HepG2 (cell line): ENCODE data around the gene OR5T3.

Experiments
- EZH2 ChIP-seq: conservative IDR thresholded peaks from 2 replicates; pipeline ENCODE4 v1.6.1; 2012; ENCODE audit warnings: mild to moderate bottlenecking, low read depth, low read length, moderate library complexity
- JUN ChIP-seq: sonication (generic); formaldehyde crosslinking; IDR thresholded peaks from 2 replicates; pipeline ENCODE4 v1.4.0; 2020; ENCODE audit warnings: mild to moderate bottlenecking, missing genetic modification reagents
- NFIB ChIP-seq: sonication (generic); formaldehyde crosslinking; IDR thresholded peaks from 2 replicates; pipeline ENCODE4 v1.9.0; 2021; ENCODE audit warnings: missing genetic modification reagents, mild to moderate bottlenecking, borderline replicate concordance
- POLR2AphosphoS5 ChIP-seq: IDR thresholded peaks from 2 replicates; pipeline ENCODE4 v1.6.1; 2012; ENCODE audit warnings: low read depth, low read length
- RAD21 ChIP-seq: fragments of 450-650 bp; formaldehyde crosslinking; IDR thresholded peaks from 2 replicates; pipeline ENCODE4 v1.5.0; 2020; ENCODE audit warnings: mild to moderate bottlenecking
- TF ChIP-seq, protein P1 (sequence below): sonication (generic); formaldehyde crosslinking; IDR thresholded peaks from 2 replicates; pipeline ENCODE4 v1.5.0; 2020; ENCODE audit warnings: mild to moderate bottlenecking, missing genetic modification reagents, moderate library complexity
- TF ChIP-seq, protein P2 (sequence below): sonication (generic); formaldehyde crosslinking; IDR thresholded peaks from 2 replicates; pipeline ENCODE4 v1.4.0; 2020; ENCODE audit warnings: missing genetic modification reagents

DNA sequence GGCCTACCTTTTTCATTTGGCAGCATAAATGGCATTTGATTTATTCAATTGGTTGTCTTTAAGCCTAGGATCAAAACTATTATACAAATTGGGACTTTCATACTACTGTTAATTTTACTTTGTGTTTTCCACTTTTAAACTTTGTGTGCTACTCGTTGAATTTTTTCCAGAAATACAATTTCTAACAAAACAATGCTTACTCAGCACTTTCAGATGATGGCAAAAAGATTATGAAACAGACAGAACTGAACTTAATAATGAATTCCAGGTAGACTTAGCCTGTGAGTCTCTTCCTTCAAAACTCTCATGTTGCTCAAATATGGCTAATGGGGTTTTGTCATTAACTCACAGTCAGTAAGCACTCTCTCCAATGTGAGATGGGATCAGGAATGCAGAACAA lies 44.3 kb upstream of the OR5T3 start:
- TF ChIP-seq EZH2 (no peak), RAD21 (no peak), JUN (CRISPR knock-in tag) (no peak), POLR2AphosphoS5 (no peak), NFIB (CRISPR knock-in tag) (no peak)
- TF ChIP-seq, protein P1, sequence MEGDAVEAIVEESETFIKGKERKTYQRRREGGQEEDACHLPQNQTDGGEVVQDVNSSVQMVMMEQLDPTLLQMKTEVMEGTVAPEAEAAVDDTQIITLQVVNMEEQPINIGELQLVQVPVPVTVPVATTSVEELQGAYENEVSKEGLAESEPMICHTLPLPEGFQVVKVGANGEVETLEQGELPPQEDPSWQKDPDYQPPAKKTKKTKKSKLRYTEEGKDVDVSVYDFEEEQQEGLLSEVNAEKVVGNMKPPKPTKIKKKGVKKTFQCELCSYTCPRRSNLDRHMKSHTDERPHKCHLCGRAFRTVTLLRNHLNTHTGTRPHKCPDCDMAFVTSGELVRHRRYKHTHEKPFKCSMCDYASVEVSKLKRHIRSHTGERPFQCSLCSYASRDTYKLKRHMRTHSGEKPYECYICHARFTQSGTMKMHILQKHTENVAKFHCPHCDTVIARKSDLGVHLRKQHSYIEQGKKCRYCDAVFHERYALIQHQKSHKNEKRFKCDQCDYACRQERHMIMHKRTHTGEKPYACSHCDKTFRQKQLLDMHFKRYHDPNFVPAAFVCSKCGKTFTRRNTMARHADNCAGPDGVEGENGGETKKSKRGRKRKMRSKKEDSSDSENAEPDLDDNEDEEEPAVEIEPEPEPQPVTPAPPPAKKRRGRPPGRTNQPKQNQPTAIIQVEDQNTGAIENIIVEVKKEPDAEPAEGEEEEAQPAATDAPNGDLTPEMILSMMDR = no peak
- TF ChIP-seq, protein P2, sequence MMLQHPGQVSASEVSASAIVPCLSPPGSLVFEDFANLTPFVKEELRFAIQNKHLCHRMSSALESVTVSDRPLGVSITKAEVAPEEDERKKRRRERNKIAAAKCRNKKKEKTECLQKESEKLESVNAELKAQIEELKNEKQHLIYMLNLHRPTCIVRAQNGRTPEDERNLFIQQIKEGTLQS (CRISPR knock-in tag) = no peak
